PFSK-1 (cell line): Measurements from ENCODE around the gene NOL9.

Experiments
- FOXP2 ChIP-seq: optimal IDR thresholded peaks from 2 replicates; pipeline ENCODE3; 2011; ENCODE audit warnings: borderline replicate concordance, control low read depth, inconsistent platforms; ENCODE audit not compliant: insufficient read depth; ENCODE audit errors: extremely low read length, extremely low read depth
- POLR2AphosphoS5 ChIP-seq: IDR thresholded peaks from 2 replicates; pipeline ENCODE4 v1.6.1; 2012; ENCODE audit warnings: low read depth, mild to moderate bottlenecking, control low read depth, low read length, moderate library complexity
- REST ChIP-seq, 2 experiments: IDR thresholded peaks; 2 replicates each; pipeline versions ENCODE4 v1.6.1 to v1.8.0; 2011 to 2012; ENCODE audit warnings: low read depth in 2 of 2, low read length in 2 of 2, control low read depth in 1 of 2, inconsistent platforms in 1 of 2, mild to moderate bottlenecking in 1 of 2, moderate library complexity in 1 of 2; ENCODE audit not compliant: insufficient read depth in 1 of 2
- SIN3A ChIP-seq: IDR thresholded peaks from 2 replicates; pipeline ENCODE4 v1.6.1; 2012; ENCODE audit warnings: mild to moderate bottlenecking, low read length, moderate library complexity, borderline replicate concordance; ENCODE audit not compliant: insufficient read depth
- TAF1 ChIP-seq: IDR thresholded peaks from 2 replicates; pipeline ENCODE4 v1.6.1; 2012; ENCODE audit warnings: low read length, control low read depth, borderline replicate concordance; ENCODE audit not compliant: insufficient read depth

NOL9 gene

GRCh38 chr1:6526316-6526715 is 28.0 kb downstream of the NOL9 start:
- no peak for TF ChIP-seq SIN3A
- TF ChIP-seq TAF1 = no peak
- TF ChIP-seq REST (IDR thresholded peaks at IDR 0.05; ENCODE audit: insufficient read depth in 1 of 2, low read depth in 2 of 2, low read length in 2 of 2) = no peak
- no peak for TF ChIP-seq FOXP2
- no peak for TF ChIP-seq POLR2AphosphoS5

DNA sequence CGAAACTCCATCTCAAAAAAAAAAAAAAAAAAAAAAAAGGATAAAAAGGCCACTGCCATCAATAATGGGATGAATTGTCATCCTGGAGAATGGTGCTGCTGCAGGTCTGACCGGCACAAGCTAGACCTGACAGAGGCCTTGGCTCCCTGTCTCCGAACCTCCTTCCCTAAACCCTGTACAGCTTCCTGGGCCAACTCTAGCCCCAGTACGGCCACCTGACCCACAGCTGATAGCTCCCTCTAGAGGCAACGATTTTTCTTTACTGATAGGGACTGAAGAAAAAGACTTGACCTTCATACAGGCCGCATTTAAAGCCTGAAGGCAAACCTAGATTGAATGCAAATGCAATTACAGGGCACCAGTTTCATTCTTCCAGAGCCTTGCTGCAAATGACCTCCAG is 30.7 kb downstream of the NOL9 start:
- no peak for TF ChIP-seq FOXP2
- TF ChIP-seq SIN3A = no peak
- no peak for TF ChIP-seq REST (IDR thresholded peaks at IDR 0.05; ENCODE audit: insufficient read depth in 1 of 2, low read depth in 2 of 2, low read length in 2 of 2)
- TF ChIP-seq POLR2AphosphoS5 = no peak
- no peak for TF ChIP-seq TAF1

- TF ChIP-seq FOXP2 = no peak
- TF ChIP-seq POLR2AphosphoS5 = no peak
- no peak for TF ChIP-seq SIN3A
- TF ChIP-seq TAF1 = no peak
- no peak for TF ChIP-seq REST (IDR thresholded peaks at IDR 0.05; ENCODE audit: insufficient read depth in 1 of 2, low read depth in 2 of 2, low read length in 2 of 2)
Measured at GRCh38 chr1:6521536-6521935, 32.8 kb downstream of the NOL9 start.

DNA sequence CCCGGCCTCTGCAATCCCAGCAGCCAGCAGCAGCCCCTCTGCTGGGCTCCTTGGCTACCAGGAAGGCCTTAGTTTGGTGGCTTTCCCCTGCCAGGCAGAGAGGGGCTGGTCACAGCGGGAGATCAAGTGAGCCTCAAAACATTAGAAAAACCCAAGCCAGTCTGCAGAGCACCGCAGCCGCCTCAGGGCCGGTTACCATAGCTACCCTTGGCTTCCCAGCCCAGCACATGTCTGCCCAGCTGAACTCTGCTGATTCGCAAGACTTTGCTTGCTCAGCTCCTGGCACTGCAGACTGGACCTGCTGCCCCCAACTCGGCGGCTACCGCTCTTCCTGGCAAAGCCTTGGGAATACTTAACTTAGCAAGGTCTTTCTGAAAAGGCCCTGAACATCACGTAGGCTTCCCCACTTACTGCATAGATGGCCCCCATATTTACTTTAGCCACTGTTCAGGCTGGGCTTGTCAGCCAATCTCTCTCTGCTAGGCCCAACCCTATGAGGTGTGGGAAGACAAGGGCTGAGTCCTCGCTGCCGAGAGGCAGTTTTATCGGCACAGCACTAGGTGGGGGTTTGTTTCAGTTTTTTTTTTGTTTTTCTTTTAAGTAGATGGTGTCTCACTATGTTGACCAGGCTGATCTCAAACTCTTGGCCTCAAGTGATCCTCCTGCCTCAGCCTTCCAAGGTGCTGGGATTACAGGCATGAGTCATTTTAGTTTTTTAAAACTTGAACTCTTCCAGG is 34.2 kb downstream of the NOL9 start:
- TF ChIP-seq SIN3A = no peak
- TF ChIP-seq FOXP2 = no peak
- TF ChIP-seq REST (IDR thresholded peaks at IDR 0.05; ENCODE audit: insufficient read depth in 1 of 2, low read depth in 2 of 2, low read length in 2 of 2) = no peak
- TF ChIP-seq TAF1 = no peak
- TF ChIP-seq POLR2AphosphoS5 = 0 out of 2 replicates have a peak, but pooled peaks have one; percentile 20

GRCh38 chr1:6519491-6519934 is 34.8 kb downstream of the NOL9 start:
- TF ChIP-seq REST (IDR thresholded peaks at IDR 0.05; ENCODE audit: insufficient read depth in 1 of 2, low read depth in 2 of 2, low read length in 2 of 2) (no peak), FOXP2 (no peak), SIN3A (no peak)
